Nephron progenitor cell (in vitro differentiated cells): ENCODE data around the gene ITIH3.
A peak's percentile ranks its signal among the peaks of the same experiment; 100 is the strongest.

Experiments
- DNase-seq: peaks from one replicate; pipeline ENCODE4 v3.0.0; 2021
- H3K27ac Mint-ChIP-seq: 2 replicates; pipeline ENCODE4 v1.8.0; 2021; ENCODE audit warnings: mild to moderate bottlenecking, moderate library complexity, mixed read lengths
- H3K27me3 Mint-ChIP-seq: 2 replicates; pipeline ENCODE4 v1.8.0; 2021; ENCODE audit warnings: mild to moderate bottlenecking, low read depth, mixed read lengths; ENCODE audit not compliant: poor library complexity
- H3K36me3 Mint-ChIP-seq: 2 replicates; pipeline ENCODE4 v1.8.0; 2021; ENCODE audit warnings: low read depth, mixed read lengths
- H3K4me1 Mint-ChIP-seq: 2 replicates; pipeline ENCODE4 v1.8.0; 2021; ENCODE audit warnings: mixed read lengths
- H3K4me3 Mint-ChIP-seq: 2 replicates; pipeline ENCODE4 v1.8.0; 2021; ENCODE audit warnings: mild to moderate bottlenecking, moderate library complexity, mixed read lengths
- H3K9me3 Mint-ChIP-seq: 2 replicates; pipeline ENCODE4 v1.8.0; 2021; ENCODE audit warnings: mild to moderate bottlenecking, moderate library complexity, mixed read lengths
- CTCF ChIP-seq: fragments of 200-600 bp; sonication (generic); IDR thresholded peaks from 2 replicates; pipeline ENCODE4 v1.5.0; 2021; ENCODE audit warnings: antibody characterized with exemption

Gene ITIH3

GRCh38 chr3:52794612-52795099 is at the start of gene ITIH3:
Gene ITIH3, plus strand, starts transcription at chr3:52794796. Its CDS starts 8 bp downstream, at chr3:52794804.
- no peak for TF ChIP-seq CTCF
- H3K4me1 Mint-ChIP-seq: peaks cover 43% of the 10 kb centered on the region
- H3K27ac Mint-ChIP-seq: peak within 1 kb of the TSS; percentile 92
- peak; percentile 15 for DNase-seq
- H3K36me3 Mint-ChIP-seq: no peaks in the 10 kb centered on the region
- peaks cover 13% of the 10 kb centered on the region for H3K27me3 Mint-ChIP-seq
- no peak within 1 kb of the TSS for H3K4me3 Mint-ChIP-seq
- H3K9me3 Mint-ChIP-seq: no peaks in the 10 kb centered on the region

GRCh38 chr3:52752045-52752660 is 42.4 kb upstream of the ITIH3 start:
- Mint-ChIP-seq H3K4me3 (no peak overlapping the region), H3K36me3 (peaks cover 77% of the 10 kb centered on the region), H3K27me3 (no peaks in the 10 kb centered on the region), H3K27ac (no peak overlapping the region), H3K4me1 (no peaks in the 10 kb centered on the region), H3K9me3 (no peaks in the 10 kb centered on the region)
- TF ChIP-seq CTCF: no peak
- no peak for DNase-seq

- Mint-ChIP-seq H3K9me3 (no peaks in the 10 kb centered on the region), H3K27ac (no peak overlapping the region), H3K4me1 (no peaks in the 10 kb centered on the region), H3K27me3 (no peaks in the 10 kb centered on the region), H3K36me3 (peaks cover 85% of the 10 kb centered on the region), H3K4me3 (no peak overlapping the region)
- DNase-seq: no peak
- no peak for TF ChIP-seq CTCF
Observed at GRCh38 chr3:52754373-52754772, 40.2 kb upstream of the ITIH3 start.

- peaks cover 87% of the 10 kb centered on the region for H3K36me3 Mint-ChIP-seq
- no peaks in the 10 kb centered on the region for H3K27me3 Mint-ChIP-seq
- no peak overlapping the region for H3K4me3 Mint-ChIP-seq
- no peak overlapping the region for H3K27ac Mint-ChIP-seq
- H3K4me1 Mint-ChIP-seq: no peaks in the 10 kb centered on the region
- no peak for TF ChIP-seq CTCF
- DNase-seq: no peak
- no peaks in the 10 kb centered on the region for H3K9me3 Mint-ChIP-seq
Observed at GRCh38 chr3:52756141-52756540, 38.5 kb upstream of the ITIH3 start.

- H3K9me3 Mint-ChIP-seq: no peaks in the 10 kb centered on the region
- TF ChIP-seq CTCF: no peak
- no peaks in the 10 kb centered on the region for H3K27me3 Mint-ChIP-seq
- no peaks in the 10 kb centered on the region for H3K4me1 Mint-ChIP-seq
- DNase-seq: no peak
- peaks cover 90% of the 10 kb centered on the region for H3K36me3 Mint-ChIP-seq
- no peak overlapping the region for H3K4me3 Mint-ChIP-seq
- H3K27ac Mint-ChIP-seq: no peak overlapping the region
Observed at GRCh38 chr3:52763466-52763865, 31.1 kb upstream of the ITIH3 start.
